Activated T-cell treated with anti-CD3 and anti-CD28 coated beads, Interleukin-2, amount 50 U/mL, for 72 hours (primary cell): ENCODE results near the gene TCF7. TPM values are rescaled to one million over a fixed set of nuclear protein-coding genes. Genes with fewer than 3 reads are reported as not detected.

ENCODE experiments used
- ATAC-seq, 2 donors: fragments of 150-1000 bp; cut with Tn5 transposase; replicated peaks in 1 of 2; 2 replicates each; pipeline ENCODE4 v1.10.0; 2021; ENCODE audit warnings: moderate library complexity in 2 of 2, mild to moderate bottlenecking in 1 of 2
- DNase-seq, 2 donors: peaks; one replicate each; pipeline ENCODE4 v3.0.0; 2021 to 2022; ENCODE audit warnings: mixed read lengths in 1 of 2
- H3K27ac Mint-ChIP-seq: one replicate; pipeline ENCODE4 v1.8.0; 2022; ENCODE audit warnings: mild to moderate bottlenecking, moderate library complexity, mixed read lengths
- H3K27me3 Mint-ChIP-seq: one replicate; pipeline ENCODE4 v1.8.0; 2022; ENCODE audit warnings: low read depth, mixed read lengths
- H3K36me3 Mint-ChIP-seq, 2 donors: one replicate each; pipeline ENCODE4 v1.8.0; 2022; ENCODE audit warnings: mixed read lengths in 2 of 2, mild to moderate bottlenecking in 1 of 2; ENCODE audit not compliant: insufficient read depth in 2 of 2
- H3K4me1 Mint-ChIP-seq: one replicate; pipeline ENCODE4 v1.8.0; 2022; ENCODE audit warnings: low read depth, mixed read lengths
- H3K4me3 Mint-ChIP-seq, 2 donors: one replicate each; pipeline ENCODE4 v1.8.0; 2022; ENCODE audit warnings: mild to moderate bottlenecking in 2 of 2, mixed read lengths in 2 of 2, moderate library complexity in 2 of 2
- H3K9me3 Mint-ChIP-seq, 2 donors: one replicate each; pipeline ENCODE4 v1.8.0; 2022; ENCODE audit warnings: mixed read lengths in 2 of 2
- total RNA-seq, 2 donors: library from RNA; stranded (reverse); gene quantifications; one replicate each; pipeline ENCODE4 v1.2.3, GENCODE V29; 2022

TCF7 gene
- total RNA-seq, 2 donors from 2014 or later: 142 to 265 TPM

- H3K4me3 Mint-ChIP-seq: peak overlapping the region; percentile 75 to 87
- no peaks in the 10 kb centered on the region for H3K27me3 Mint-ChIP-seq
These were observed 18.1 kb downstream of the TCF7 start for GRCh38 chr5:134132372-134133187.

GRCh38 chr5:134133188-134133994 is 18.9 kb downstream of the TCF7 start:
- peaks cover 17 to 29% of the 10 kb centered on the region in 2 donors for H3K36me3 Mint-ChIP-seq

More at GRCh38 chr5:134132372-134133187, 18.1 kb downstream of the TCF7 start:
- peaks cover 17 to 29% of the 10 kb centered on the region in 2 donors for H3K36me3 Mint-ChIP-seq
- H3K4me1 Mint-ChIP-seq: peaks cover 100% of the 10 kb centered on the region
- peak; percentile 64 to 65 for ATAC-seq
- no peaks in the 10 kb centered on the region for H3K9me3 Mint-ChIP-seq
- peak; percentile 81 to 88 for DNase-seq
- H3K27ac Mint-ChIP-seq: peak overlapping the region; percentile 64

GRCh38 chr5:134133995-134134541 is 19.6 kb downstream of the TCF7 start:
- no peak overlapping the region for H3K27ac Mint-ChIP-seq
- H3K9me3 Mint-ChIP-seq: no peaks in the 10 kb centered on the region
- peaks cover 100% of the 10 kb centered on the region for H3K4me1 Mint-ChIP-seq
- ATAC-seq (no peak), DNase-seq (peak in 1 of 2 donors; percentile 1)
- peak overlapping the region in 1 of 2 donors; percentile 87 for H3K4me3 Mint-ChIP-seq
- no peaks in the 10 kb centered on the region for H3K27me3 Mint-ChIP-seq
- peaks cover 17 to 32% of the 10 kb centered on the region in 2 donors for H3K36me3 Mint-ChIP-seq

More at GRCh38 chr5:134133188-134133994, 18.9 kb downstream of the TCF7 start:
- peak overlapping the region; percentile 75 to 87 for H3K4me3 Mint-ChIP-seq
- H3K4me1 Mint-ChIP-seq: peaks cover 100% of the 10 kb centered on the region
- H3K9me3 Mint-ChIP-seq: no peaks in the 10 kb centered on the region
- no peaks in the 10 kb centered on the region for H3K27me3 Mint-ChIP-seq
- ATAC-seq: no peak
- no peak overlapping the region for H3K27ac Mint-ChIP-seq
- DNase-seq: peak in 1 of 2 donors; percentile 1

GRCh38 chr5:134135091-134135655 is 20.7 kb downstream of the TCF7 start:
- peak overlapping the region; percentile 21 to 38 for H3K4me3 Mint-ChIP-seq
- no peaks in the 10 kb centered on the region for H3K9me3 Mint-ChIP-seq
- no peak for ATAC-seq
- no peaks in the 10 kb centered on the region for H3K27me3 Mint-ChIP-seq
- peak overlapping the region; percentile 9 for H3K27ac Mint-ChIP-seq
- H3K36me3 Mint-ChIP-seq: peaks cover 18 to 37% of the 10 kb centered on the region in 2 donors
- DNase-seq: peak in 1 of 2 donors; percentile 1
- H3K4me1 Mint-ChIP-seq: peaks cover 100% of the 10 kb centered on the region

GRCh38 chr5:134136221-134136631 is 21.7 kb downstream of the TCF7 start:
- no peak overlapping the region for H3K27ac Mint-ChIP-seq
- ATAC-seq: no peak

GRCh38 chr5:134136771-134137170 is 22.3 kb downstream of the TCF7 start:
- H3K27ac Mint-ChIP-seq: peak overlapping the region; percentile 80
- no peaks in the 10 kb centered on the region for H3K9me3 Mint-ChIP-seq
- no peaks in the 10 kb centered on the region for H3K27me3 Mint-ChIP-seq
- DNase-seq (peak in 1 of 2 donors; percentile 12), ATAC-seq (no peak)
- H3K4me1 Mint-ChIP-seq: peaks cover 100% of the 10 kb centered on the region
- peak overlapping the region; percentile 70 to 71 for H3K4me3 Mint-ChIP-seq
- H3K36me3 Mint-ChIP-seq: peaks cover 19 to 45% of the 10 kb centered on the region in 2 donors

More at GRCh38 chr5:134136221-134136631, 21.7 kb downstream of the TCF7 start:
- H3K9me3 Mint-ChIP-seq: no peaks in the 10 kb centered on the region
- H3K36me3 Mint-ChIP-seq: peaks cover 19 to 40% of the 10 kb centered on the region in 2 donors
- peak; percentile 0 to 2 for DNase-seq
- H3K4me3 Mint-ChIP-seq: peak overlapping the region in 1 of 2 donors; percentile 38
- H3K4me1 Mint-ChIP-seq: peaks cover 100% of the 10 kb centered on the region
- no peaks in the 10 kb centered on the region for H3K27me3 Mint-ChIP-seq

GRCh38 chr5:134138416-134139376 is 24.2 kb downstream of the TCF7 start:
- DNase-seq (peak; percentile 88 to 89), ATAC-seq (peak; percentile 87 to 90)
- Mint-ChIP-seq H3K4me3 (peak overlapping the region; percentile 70 to 71), H3K36me3 (peaks cover 19 to 42% of the 10 kb centered on the region in 2 donors), H3K27ac (peak overlapping the region; percentile 78), H3K4me1 (peaks cover 82% of the 10 kb centered on the region), H3K9me3 (no peaks in the 10 kb centered on the region), H3K27me3 (no peaks in the 10 kb centered on the region)

- peaks cover 19 to 42% of the 10 kb centered on the region in 2 donors for H3K36me3 Mint-ChIP-seq
- DNase-seq (peak in 1 of 2 donors; percentile 3), ATAC-seq (no peak)
- H3K4me3 Mint-ChIP-seq: peak overlapping the region; percentile 11 to 71
- H3K27ac Mint-ChIP-seq: no peak overlapping the region
- no peaks in the 10 kb centered on the region for H3K27me3 Mint-ChIP-seq
- H3K4me1 Mint-ChIP-seq: peaks cover 80% of the 10 kb centered on the region
- no peaks in the 10 kb centered on the region for H3K9me3 Mint-ChIP-seq
These were observed 24.9 kb downstream of the TCF7 start for GRCh38 chr5:134139377-134139851.

GRCh38 chr5:134139891-134140469 is 25.5 kb downstream of the TCF7 start:
- Mint-ChIP-seq H3K4me3 (peak overlapping the region; percentile 11 to 33), H3K27me3 (no peaks in the 10 kb centered on the region), H3K27ac (peak overlapping the region; percentile 25), H3K4me1 (peaks cover 80% of the 10 kb centered on the region), H3K9me3 (no peaks in the 10 kb centered on the region), H3K36me3 (peaks cover 18 to 44% of the 10 kb centered on the region in 2 donors)
- ATAC-seq (no peak), DNase-seq (peak in 1 of 2 donors; percentile 1)

- Mint-ChIP-seq H3K27ac (no peak overlapping the region), H3K36me3 (peaks cover 12 to 38% of the 10 kb centered on the region in 2 donors), H3K4me1 (peaks cover 80% of the 10 kb centered on the region), H3K9me3 (no peaks in the 10 kb centered on the region), H3K27me3 (no peaks in the 10 kb centered on the region), H3K4me3 (peak overlapping the region; percentile 32 to 38)
- DNase-seq: peak; percentile 68 to 69
- peak; percentile 12 to 25 for ATAC-seq
These were observed 26.2 kb downstream of the TCF7 start for GRCh38 chr5:134140530-134141201.
